Measurements from ENCODE around the gene NPIPB8.
"Not testable (repeated sequence)": the region's sequence is repeated elsewhere in the genome, so short reads cannot be mapped to it uniquely, and the experiment has no call there.

The NPIPB8 gene

GRCh38 chr16:28623172-28623711 lies 14.6 kb upstream of the NPIPB8 start:
- DNase-seq (ENCODE audit: low spot score): no peak
- no peak for FAIRE-seq

GRCh38 chr16:28630905-28631304 lies 7.0 kb upstream of the NPIPB8 start:
- not testable (repeated sequence) for DNase-seq (ENCODE audit: low spot score); FAIRE-seq

GRCh38 chr16:28636093-28636823 lies 1.6 kb upstream of the NPIPB8 start:
- not testable (repeated sequence) for FAIRE-seq

GRCh38 chr16:28638359-28638758 lies 494 bp downstream of the NPIPB8 start:
- DNase-seq (ENCODE audit: low spot score); FAIRE-seq: not testable (repeated sequence)

More at GRCh38 chr16:28636093-28636823, 1.6 kb upstream of the NPIPB8 start:
- not testable (repeated sequence) for DNase-seq (ENCODE audit: low spot score)

- DNase-seq (ENCODE audit: low spot score); FAIRE-seq: not testable (repeated sequence)
These were observed 2.1 kb downstream of the NPIPB8 start for GRCh38 chr16:28639959-28640358.

- FAIRE-seq; DNase-seq (ENCODE audit: low spot score): not testable (repeated sequence)
These were observed 28.4 kb downstream of the NPIPB8 start for GRCh38 chr16:28666264-28666663.

GRCh38 chr16:28667480-28667879 lies 29.6 kb downstream of the NPIPB8 start:
- FAIRE-seq; DNase-seq (ENCODE audit: low spot score): not testable (repeated sequence)

- not testable (repeated sequence) for FAIRE-seq; DNase-seq (ENCODE audit: low spot score)
These were observed 30.3 kb downstream of the NPIPB8 start for GRCh38 chr16:28668199-28668598.

GRCh38 chr16:28688327-28688952 lies 50.6 kb downstream of the NPIPB8 start:
- not testable (repeated sequence) for DNase-seq (ENCODE audit: low spot score); FAIRE-seq

- not testable (repeated sequence) for DNase-seq (ENCODE audit: low spot score); FAIRE-seq
These were observed 51.6 kb downstream of the NPIPB8 start for GRCh38 chr16:28689425-28689824.

- not testable (repeated sequence) for FAIRE-seq; DNase-seq (ENCODE audit: low spot score)
These were observed 53.9 kb downstream of the NPIPB8 start for GRCh38 chr16:28691722-28692121.

GRCh38 chr16:28693257-28693950 lies 55.5 kb downstream of the NPIPB8 start:
- DNase-seq (ENCODE audit: low spot score); FAIRE-seq: not testable (repeated sequence)

- DNase-seq (ENCODE audit: low spot score); FAIRE-seq: not testable (repeated sequence)
These were observed 61.9 kb downstream of the NPIPB8 start for GRCh38 chr16:28699792-28700191.

- FAIRE-seq; DNase-seq (ENCODE audit: low spot score): not testable (repeated sequence)
These were observed 62.5 kb downstream of the NPIPB8 start for GRCh38 chr16:28700349-28700748.

GRCh38 chr16:28701384-28701783 lies 63.5 kb downstream of the NPIPB8 start:
- peak; percentile 99 for FAIRE-seq
- DNase-seq (ENCODE audit: low spot score): not testable (repeated sequence)

- DNase-seq (ENCODE audit: low spot score): not testable (repeated sequence)
- peak; percentile 37 for FAIRE-seq
These were observed 66.4 kb downstream of the NPIPB8 start for GRCh38 chr16:28704246-28704645.
